ENCODE measurements around the gene IGF1R.

IGF1R gene

DNA sequence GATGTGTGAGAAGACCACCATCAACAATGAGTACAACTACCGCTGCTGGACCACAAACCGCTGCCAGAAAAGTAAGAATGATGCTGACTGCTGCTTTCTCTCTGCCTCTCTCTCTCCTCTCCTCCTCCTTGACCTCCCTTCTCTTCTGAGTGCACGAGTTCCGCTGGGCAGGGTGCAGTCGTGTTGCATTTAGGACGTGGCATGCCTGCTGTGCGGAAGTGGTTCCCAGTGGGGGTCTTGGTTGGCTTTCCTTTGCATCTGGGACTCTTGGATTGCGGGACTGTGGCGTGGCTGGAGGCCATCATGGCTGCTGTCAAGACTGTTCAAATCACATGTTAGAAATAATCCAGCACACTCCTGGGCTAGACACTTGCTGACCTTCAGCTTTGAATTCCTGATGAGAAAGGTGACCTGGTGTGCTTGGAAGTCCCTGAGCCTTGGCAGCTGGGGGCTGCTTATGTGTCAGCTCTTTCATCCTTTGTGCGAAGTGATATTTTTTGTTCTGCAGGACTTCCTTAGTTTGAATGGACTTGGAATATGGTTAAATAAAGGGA, 59.8 kb downstream of the IGF1R start:
- no peak for DNase-seq

DNA sequence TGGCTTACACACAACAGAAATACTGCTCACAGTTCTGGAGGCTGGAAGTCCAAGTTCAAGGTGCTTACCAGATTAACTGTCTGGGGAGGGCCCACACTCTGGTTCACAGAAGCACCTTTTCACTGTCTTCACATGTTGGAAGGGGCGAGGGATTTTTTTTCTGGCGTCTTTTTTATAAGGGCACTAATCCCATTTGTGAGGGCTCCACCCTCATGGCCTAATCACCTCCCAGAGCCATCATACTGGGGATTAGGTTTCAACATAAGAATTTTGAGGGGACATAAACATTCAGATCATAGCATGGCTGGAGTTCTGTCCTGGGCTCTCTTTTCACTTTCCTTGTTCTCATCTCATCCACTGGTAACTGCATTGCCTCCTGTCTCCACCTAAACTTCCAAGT, 63.5 kb downstream of the IGF1R start:
- DNase-seq, result no peak

DNA sequence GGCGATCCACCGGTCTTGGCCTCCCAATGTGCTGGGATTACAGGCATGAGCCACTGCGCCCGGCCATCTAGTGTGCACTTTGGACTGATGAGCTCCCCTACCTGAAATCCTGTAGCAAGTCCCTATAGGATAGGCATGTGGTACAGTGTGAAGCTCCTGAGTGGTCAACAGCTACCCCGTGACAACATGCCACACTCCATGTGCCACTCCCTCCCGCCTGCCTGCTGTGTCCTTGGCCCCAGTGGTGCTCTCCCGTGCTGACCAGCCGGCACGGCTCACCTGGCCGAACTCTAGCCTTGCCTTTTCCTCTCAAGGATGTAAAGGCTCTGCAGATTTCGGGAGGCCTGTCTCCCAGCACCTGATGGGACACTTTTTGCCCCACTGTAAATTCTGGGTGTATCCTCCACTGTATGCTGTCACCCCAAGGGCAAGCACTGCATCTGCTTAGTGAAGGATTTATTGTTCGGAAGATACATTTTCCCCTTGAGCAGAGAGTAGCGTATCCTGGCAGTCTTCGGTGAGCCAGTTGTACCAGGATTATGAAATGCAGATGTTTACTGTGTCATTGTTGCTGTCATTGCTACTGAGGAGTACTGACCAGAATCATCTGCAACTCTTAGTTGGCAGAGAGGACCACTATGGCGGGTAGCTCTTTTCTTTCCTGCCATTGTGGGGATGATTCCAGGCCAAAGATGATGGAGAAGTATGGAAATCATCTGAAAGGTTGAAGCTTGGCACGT, 64.7 kb downstream of the IGF1R start:
- no peak for DNase-seq

DNA sequence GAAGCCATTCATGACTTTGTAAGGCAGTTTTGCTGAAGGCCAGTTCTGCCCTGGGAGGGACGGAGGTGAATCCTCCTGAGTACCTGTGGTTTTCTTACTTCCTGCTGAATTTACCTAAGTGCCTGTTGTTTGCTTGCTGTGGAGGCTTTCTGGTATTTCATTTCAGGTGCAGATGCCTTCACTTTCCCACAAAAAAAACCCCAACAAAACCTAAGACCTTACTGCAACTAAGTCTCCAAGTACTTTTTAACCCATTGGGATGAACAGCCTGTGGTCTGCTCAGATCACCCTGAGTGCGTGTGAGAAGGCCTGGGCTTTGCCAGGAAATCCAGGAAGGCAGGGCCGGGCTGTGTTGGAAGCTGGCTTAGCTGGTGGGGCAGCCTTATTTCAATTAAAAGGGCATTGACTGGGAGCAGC, 65.3 kb downstream of the IGF1R start:
- DNase-seq, result peak; percentile 55

DNA sequence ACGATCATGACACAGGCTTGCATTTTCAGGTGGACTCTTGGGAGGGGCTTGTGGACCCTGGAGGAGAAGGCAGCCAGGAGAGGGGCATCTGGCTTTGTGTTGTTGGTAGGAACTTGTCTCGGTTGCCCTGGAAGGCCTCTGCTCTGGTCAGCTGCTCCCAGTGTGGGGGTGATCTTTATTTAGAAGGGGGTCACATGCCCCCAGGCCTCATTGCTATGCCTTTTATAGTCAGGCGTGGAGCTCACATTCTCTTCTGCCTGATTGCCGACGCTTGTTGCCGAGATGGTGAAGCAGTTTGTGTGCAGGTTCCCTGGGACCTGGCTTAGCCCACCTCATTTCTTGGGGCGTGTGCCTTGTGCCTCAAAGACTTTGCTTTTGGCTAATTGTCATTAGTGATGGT, 66.6 kb downstream of the IGF1R start:
- DNase-seq, result no peak

DNA sequence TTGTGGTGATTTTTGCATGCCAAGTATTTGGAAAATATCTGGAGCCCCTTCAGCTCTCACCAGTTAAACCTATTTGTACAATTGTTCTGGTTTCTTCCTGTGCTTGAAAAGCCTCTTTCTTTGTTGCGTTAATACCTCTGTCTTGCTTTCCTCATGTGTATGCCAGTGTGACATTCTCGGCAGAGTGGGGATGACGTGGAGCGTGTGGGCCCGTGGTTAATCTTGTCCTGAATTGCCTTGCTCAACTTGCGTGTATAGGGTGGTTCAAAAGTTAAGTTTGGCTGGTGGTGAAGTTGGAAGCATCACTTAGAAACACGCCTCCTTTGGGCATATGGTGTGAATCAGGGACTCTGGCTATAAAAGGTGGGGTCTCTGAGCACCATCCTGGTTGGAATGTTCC, 67.1 kb downstream of the IGF1R start:
- DNase-seq, result no peak

DNA sequence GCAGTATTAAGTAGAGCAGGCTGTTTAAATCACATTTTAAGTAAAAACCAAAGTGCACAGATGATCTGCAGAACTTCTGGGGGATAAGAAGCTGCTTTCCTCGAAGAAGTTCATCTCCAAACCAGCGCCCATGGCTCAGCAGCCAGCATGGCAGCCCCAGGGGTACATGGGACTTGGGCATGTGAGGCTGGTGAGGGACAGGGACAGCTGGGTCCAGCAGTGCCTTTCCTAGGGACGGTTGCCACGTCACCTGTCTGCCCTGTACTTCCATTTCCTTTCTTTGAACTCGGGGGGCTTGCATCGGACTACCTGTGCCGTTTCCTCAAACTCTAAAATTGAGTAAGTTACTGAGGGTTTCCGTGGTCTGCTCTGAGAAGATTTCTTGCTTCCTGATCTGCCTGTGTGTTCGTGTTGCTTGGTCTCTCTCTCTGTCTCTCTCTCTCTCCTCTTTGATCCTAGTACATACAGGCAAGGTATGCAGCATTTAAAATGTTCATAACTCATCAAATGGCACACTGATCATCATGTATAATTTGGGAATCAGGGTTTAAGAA, 67.6 kb downstream of the IGF1R start:
- no peak for DNase-seq

DNA sequence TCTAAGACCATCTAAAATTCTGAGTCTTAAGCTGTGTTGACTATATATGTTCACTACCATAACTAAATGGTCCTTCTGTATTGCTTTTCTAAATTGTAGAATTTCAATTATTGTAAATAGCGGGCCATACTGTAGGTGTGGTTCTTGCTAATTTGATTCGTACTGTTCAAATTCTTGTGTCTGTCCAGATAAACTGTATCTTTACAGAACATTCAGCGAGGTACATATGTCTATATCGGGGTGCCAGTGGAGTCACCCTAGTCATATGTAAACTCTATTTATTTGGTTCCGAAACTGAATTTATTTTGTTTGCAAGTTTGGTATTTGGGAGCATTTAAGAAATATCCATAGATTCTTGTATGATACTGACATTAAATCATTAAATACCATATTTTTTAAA, 69.0 kb downstream of the IGF1R start:
- DNase-seq, result no peak

DNA sequence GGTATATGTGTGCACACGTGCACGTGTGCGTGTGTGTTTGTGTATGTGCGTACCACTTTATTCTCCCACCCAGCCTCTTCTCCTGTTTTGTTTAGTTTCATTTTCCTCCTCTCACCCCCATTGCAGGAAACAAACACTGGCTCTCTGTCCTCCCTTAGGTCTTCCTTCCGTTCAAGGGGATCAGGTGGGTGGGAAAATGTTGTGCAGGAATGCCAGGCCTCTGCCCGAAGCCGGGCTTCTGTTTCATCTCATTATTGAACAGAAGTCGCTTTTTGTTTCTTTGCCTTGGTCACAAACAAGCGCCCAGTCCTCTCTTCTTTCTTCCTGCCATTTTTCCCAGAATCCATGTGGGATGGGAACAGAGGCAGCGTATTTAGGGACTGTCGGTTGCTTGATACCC, 69.6 kb downstream of the IGF1R start:
- DNase-seq, result no peak

DNA sequence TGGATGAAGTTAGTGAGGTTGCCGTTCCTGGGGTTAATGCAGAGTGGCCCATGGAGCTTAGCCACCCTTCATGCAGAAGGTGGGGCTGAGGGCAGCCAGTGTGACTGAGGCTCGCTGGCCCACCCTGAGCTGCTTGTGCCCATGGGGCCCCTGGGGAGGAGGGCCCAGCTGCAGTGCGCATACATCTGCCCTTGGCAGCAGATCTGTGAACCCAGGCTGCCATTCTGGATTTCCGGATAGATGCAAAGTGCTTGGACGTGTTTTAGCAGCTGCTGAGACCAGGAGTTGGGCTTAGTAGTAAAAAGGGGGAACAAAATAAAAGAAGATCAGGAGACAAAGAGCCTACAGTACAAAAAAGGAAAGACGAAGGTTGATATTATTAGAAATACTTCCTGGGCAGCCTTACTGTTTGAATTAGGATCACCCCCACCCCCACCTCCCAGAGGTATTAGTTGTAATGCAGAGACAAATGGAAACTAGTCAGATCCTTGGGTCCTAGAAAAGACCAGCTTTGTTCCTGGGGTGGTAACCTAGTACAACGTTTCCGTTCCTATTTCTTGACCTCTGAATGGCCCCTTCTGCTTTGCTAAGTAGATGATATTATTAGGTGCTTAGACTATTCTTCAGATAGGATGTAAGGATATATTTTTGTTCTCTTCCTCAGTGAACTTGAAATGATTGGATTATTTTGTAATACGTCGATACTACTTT, 70.2 kb downstream of the IGF1R start:
- no peak for DNase-seq

DNA sequence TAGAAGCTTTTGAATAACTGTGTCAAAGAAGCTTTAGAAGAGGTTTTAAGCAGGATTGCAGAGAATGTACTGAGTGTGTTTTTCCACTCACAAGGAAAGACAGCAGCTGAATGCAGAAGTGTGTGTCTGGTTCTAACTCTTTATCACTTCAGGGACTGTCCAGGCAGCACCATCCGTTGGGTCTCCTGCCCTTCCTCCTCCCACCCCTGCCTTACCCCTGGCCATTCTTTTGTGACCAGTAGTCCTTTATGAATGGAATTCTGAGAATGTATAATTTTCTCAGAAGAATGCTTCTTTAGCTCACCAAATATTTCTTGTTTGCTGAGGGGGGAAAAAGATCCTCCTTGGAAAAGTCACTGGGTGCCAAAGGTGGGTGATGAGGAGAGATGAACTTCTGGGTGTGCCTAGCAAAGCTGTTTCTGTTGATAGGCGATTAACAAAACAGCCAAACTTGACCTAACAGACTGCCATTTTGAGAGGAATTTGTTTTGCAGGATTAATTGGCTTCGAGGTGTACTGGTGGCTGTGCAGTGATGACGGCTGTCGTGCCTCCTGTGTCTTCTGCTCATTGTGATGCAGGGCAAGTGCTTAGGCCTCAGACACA, 70.9 kb downstream of the IGF1R start:
- no peak for DNase-seq

DNA sequence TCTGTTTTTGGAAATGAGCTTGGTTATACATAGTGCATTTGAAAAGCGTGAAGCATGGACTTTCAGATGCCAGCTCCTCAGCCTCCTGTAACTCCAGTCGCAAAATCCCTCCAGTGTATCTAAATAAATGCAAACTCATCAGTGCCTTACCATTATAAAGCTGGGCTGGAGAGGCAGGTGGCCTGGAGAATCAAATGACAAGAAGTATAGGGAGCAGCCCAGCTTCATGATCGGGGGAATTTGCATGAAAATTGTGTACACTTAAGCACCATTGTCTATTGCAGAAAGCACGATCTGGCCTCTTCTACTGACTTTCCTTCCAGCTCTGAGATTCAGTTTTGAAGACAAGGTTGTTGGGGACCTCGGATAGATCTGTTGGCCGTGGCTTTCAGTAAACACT, 71.7 kb downstream of the IGF1R start:
- no peak for DNase-seq

DNA sequence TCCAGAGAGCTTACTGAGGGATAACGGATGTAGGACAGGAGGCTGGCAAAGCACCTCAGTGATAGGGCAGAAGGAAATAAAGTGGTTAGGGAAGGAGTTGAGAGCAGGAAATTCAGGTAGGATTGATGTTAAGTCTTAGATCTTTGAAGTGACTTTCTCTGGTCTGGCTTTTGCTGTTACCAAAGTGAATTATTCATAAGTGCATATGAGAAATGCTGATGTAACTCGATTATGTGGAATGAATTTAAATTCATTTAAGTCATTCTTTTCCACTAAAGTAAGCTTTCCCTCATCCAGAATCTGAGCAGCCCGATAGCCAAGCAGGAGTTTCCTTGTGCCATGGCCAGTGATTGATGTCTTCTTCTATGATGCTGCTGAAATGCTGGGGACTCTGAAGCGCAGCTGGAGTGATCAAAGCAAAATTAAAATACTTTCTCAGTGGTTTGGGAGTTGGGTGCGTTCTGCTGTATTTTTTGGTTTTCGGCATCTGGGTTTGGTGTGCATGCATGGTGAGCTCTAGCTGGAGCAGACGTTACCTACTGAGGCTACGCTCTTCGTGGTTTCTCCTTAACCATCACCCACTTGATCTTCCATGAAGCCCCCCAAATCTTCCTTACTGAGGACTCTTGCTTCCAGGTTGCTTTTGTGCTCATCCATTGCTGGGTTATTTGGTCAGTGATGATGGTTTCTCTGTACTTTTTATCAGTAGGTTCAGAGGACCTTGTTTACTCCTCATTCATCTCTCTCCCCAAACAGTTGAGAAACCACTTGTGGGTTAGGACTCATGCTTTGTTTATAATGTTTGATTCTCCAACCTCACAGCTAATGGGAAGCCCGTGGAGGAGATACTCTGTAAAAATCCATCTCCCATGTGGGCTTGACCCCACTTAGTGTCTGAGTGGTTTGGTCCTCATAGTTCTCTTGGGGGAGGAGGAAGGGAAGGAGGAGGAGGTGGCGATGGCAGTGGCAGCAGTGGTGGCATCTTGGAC, 72.5 kb downstream of the IGF1R start:
- DNase-seq, result no peak

DNA sequence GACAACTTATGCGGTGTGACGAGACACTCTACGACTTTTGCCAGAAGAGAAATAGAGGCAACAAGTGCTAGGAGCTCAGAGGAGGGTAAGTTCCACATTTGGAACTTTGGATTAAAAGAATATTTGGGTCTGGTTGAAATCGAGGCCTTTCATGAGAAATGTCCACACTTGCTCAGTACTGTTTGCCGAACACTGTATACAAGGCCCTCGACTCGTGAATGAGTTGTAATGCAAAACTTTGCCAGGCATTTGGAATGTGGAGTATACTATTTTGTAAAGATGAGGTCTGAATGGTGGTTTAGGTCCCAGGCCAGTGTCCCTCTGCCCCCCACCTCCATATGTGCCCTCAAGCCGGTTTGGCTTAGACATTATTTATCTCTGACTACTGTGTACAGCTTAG, 73.9 kb downstream of the IGF1R start:
- DNase-seq, result no peak

DNA sequence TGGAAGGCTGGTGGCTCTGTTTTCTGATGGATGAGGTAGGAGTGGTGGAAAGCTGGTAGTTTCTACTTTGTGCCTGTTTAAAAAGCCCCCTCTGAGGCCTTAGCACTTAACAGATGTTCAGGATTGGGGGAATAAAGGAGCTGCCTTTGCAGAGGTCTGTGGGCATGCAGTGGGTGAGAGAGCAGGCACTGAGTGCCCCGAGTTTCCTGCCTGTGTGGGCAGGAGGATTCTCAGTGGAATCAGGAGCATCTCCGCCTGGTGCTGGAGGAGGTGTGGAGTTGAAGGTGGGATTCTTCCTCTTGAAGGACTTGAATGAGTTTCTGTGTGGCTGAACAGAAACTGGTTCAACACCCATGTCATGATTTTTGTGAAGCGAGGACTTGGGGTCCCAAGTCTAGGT, 74.3 kb downstream of the IGF1R start:
- DNase-seq, result no peak

DNA sequence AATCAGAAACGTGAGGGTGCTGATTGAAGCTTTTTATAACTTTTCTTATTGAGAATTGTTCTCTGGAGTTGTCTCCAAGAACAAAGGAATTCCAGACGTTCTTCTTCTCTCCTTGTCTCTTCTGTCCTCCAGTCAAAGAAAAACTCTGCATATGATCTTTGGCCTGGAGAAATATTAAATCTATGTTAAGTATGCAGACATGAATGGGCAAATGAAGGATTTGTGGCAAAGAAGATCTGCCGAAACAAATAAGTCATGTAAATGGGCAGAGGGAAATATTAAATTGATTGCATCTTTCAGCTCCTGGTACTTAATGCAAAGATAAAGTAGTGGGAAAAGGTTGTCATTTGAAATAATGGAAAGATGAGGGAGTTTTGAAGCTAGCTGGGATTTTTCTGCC, 74.9 kb downstream of the IGF1R start:
- no peak for DNase-seq

DNA sequence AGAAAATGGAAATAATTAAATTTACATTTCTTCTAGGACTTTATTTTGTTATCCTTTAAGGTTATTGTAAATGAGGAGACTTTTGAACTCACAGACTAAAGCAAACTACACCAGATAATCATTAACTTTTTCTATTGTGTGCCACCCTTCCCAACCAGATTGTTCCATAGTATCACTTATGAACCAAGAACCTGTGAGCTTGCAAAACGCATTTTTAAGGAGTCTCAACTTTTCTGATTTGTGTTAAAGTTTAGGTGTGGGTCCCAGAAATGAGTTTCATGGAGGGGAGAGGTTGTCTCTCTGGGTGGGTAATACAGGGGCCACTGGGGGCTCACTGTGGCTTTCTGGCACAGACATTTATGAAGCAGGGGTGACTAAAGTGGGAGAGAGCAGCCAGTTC, 75.7 kb downstream of the IGF1R start:
- DNase-seq, result no peak

DNA sequence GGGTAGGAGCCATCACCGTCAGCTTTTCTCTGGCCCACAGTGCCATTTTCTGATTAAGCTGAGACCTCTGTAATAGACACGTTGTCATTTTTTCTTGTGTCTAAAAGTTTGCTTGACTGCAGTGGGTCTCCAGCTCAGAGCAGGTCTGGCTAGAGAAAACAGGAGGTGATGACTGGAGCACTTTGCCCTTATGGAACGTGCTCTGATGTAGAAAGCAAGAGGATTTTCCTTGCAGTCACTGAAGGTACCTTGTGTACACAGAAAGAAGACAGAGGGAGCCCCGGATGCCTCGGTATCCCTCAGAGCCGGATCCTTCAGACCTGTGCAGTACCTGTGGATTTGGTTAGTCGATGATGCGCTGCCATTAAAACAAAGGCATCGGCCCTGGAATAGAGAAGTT, 76.2 kb downstream of the IGF1R start:
- DNase-seq, result no peak

DNA sequence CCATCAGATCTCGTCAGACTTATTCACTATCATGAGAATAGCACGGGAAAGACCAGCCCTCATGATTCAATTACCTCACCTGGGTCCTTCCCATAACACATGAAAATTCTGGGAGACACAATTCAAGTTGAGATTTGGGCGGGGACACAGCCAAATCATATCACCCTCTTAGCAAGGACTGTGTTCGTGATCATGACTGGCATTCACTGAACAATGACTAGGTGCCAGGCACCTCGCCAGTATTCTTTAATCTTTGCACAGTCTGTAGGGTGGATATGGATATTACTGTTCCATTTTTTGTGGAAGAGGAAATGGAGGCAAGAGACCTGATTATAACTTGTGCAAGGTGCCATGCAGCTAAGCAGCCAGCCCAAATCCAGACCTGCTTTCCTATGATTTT, 77.5 kb downstream of the IGF1R start:
- no peak for DNase-seq

DNA sequence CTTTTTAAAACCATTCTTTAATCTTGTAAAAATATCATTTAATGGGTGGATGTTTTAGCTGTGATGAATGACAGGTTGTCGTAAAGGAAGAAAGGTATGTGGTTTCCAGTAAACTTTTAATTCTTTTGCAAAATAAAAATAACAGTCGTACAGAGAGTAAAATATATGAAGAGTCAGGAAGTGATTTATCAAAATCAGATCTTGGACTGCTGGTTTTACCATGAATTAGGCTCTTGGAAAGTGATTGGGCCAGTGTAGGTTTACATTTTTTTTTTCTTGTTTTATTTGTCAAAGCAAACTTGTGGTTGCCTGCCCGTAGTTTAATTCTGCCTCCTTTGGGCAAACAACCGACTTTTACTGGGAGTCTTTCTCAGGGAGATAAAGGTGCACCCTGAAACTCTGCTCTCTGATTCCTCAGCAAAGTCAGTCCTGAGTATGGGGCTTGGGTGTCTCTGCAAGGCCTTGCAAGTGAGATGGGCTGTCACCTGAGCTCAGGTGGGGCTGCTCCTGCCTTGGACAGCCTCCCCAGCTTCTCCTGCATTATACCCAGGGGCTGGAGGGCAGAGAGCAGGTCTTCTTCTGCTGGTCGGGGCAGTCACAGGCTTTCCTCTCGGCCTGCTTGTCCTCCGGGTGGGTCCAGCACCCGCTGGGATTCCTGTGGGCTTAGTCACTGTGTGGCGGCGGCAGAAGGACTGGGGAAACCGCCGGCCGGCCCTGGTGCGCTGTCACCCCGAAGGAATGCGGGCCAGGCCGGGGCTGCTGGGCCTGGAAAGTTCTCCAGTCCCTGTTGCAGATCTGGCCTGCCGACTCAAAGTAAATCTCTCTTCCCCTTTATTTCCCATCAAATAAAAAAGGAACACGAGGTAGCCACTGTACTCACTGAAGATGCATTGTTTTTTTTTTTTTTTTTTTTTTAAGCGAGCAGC, 79.0 kb downstream of the IGF1R start:
- no peak for DNase-seq

DNA sequence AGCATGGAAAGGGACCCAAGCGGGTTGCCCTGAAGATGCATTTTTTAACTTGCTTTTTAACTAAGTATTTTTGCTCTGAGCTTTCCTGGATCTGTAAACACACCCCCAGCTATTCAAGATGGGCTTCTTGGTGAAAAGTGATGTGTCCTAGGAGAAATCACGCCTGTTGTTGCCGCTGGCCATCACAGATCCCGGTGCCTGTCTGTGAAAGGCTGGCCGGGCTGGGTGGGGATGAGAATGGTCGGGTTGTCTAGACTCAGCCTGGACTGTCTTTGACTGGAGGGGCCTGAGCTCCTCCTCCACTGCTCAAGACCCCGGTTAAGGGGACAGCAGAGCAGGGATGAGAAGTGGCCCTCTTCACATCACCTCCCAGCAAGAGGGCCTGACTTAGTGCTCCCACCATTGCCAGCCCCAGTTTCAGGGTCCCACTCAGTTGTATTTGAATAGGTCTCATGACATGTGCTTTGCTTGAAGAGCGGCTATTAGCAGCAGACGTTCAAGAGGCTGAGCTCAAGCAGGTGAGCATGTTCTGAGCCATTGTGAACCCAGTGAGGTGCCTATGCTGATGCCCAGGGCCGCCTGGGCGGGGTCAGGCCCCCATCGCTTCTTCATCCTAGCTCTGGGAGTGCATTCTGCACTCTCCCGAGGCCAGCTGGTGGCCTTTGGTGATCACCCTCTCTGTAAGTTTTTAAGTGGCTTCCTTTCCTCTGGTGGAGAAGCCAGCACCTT, 79.9 kb downstream of the IGF1R start:
- no peak for DNase-seq
